RKO (cell line): Measurements from ENCODE around the gene NPR3.

ENCODE experiments used
- DNase-seq: peaks from one replicate; pipeline ENCODE4 v3.0.0-alpha.2; 2016; ENCODE audit warnings: low spot score

NPR3 gene, protein sequence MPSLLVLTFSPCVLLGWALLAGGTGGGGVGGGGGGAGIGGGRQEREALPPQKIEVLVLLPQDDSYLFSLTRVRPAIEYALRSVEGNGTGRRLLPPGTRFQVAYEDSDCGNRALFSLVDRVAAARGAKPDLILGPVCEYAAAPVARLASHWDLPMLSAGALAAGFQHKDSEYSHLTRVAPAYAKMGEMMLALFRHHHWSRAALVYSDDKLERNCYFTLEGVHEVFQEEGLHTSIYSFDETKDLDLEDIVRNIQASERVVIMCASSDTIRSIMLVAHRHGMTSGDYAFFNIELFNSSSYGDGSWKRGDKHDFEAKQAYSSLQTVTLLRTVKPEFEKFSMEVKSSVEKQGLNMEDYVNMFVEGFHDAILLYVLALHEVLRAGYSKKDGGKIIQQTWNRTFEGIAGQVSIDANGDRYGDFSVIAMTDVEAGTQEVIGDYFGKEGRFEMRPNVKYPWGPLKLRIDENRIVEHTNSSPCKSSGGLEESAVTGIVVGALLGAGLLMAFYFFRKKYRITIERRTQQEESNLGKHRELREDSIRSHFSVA

GRCh38 chr5:32710550-32711361, at the start of gene NPR3:
NPR3 (plus strand) TSS chr5:32711321; CDS start chr5:32711777, 456 bp downstream.
- DNase-seq = no peak

DNA sequence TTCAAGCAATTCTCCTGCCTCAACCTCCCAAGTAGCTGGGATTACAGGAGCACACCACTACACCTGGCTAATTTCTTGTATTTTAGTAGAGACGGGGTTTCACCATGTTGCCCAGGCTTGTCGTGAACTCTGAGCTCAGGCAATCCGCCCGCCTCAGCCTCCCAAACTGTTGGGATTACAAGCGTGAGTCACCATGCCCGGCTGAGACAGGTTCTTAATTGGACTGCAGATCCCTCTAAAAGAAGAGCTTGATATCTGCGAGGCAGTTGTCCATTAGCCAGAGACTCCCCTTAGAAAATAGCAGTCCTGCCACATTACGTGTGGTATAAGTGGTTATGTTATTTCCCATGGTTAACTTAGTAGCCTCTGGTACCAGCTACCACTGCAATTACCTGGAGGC, 46.6 kb upstream of the NPR3 start:
- no peak for DNase-seq

GRCh38 chr5:32668552-32668951, 42.6 kb upstream of the NPR3 start:
- no peak for DNase-seq

GRCh38 chr5:32673272-32673671, 37.8 kb upstream of the NPR3 start:
- DNase-seq = no peak

GRCh38 chr5:32677023-32677422, 34.1 kb upstream of the NPR3 start:
- no peak for DNase-seq

DNA sequence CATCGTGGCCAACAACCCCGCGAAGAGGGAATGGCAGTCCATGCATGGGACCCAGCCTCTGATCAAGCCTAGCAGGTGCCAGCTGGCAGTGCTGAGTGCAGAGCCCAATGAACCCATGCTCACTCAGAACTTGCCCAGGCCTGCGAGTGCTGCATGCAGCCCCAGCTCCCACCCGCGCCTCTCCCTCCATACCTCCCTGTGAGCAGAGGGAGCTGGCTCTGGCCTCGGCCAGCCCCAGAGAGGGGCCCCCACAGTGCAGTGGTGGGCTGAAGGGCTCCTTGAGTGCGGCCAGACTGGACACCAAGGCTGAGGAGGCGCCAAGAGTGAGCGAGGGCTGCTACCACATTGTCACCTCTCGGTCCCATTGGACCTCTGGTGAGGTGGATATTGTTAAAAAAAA, 32.6 kb upstream of the NPR3 start:
- DNase-seq = no peak

DNA sequence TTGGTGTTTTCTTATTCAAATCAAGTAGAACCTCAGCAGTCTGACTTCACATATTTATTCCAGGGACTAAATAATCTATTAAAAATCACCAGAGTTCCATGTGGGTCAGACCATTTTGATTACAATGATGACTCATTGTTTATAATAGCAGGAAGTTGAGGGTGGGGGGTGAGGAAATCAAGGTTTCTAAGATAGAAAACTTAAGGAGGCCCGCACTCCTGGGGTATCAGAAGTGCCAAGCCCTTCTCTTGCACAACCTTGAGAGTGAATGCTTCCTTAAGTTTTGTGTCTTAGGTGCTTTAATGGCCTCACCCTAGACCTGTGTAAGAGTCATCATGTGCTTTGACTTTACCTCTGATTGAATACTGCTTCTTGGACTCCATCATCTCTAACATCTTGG, 31.9 kb upstream of the NPR3 start:
- no peak for DNase-seq

DNA sequence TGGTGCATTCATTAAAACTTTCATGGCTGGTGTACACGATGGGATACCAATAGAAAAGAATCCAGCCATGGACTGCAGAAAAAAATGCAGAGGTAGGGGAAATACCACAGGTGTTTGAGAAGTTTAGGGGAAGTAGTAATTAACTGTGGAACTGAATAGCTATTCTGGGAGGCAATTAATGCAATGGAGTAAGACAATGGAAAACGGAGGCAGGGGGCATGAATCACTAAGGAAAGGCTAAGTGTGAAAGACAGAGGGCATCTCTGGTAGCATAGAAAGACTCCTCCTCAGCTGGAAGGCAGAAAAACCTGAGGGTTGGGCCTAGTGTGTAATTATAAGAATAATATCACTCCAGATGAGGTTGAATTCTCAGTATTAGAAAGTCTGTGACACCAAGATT, 30.9 kb upstream of the NPR3 start:
- no peak for DNase-seq

DNA sequence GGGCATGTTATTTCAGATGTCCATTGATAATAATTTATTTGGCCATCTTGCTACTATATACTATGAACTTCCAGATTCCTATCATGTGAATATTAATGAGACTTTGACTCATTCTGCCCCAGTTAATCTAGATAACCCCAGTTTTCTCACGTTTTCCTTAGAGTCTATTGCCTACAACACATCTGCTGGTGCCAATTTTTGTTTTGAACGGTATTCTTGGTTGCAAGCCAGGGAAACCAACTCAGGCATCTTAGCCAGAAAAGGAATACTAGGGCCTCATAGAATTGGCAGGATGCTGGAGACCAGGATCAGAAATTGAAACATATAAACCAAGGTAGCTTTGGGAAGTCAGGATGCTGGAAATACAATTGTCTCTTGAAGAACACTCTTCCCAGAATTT, 28.0 kb upstream of the NPR3 start:
- no peak for DNase-seq

- no peak for DNase-seq
These were observed 26.9 kb upstream of the NPR3 start for GRCh38 chr5:32684260-32684659.

- DNase-seq = no peak
These were observed 24.2 kb upstream of the NPR3 start for GRCh38 chr5:32686799-32687498.

- DNase-seq = no peak
These were observed 23.7 kb upstream of the NPR3 start for GRCh38 chr5:32687499-32687831.

- peak; percentile 30 for DNase-seq
These were observed 21.0 kb upstream of the NPR3 start for GRCh38 chr5:32690153-32690552.

DNA sequence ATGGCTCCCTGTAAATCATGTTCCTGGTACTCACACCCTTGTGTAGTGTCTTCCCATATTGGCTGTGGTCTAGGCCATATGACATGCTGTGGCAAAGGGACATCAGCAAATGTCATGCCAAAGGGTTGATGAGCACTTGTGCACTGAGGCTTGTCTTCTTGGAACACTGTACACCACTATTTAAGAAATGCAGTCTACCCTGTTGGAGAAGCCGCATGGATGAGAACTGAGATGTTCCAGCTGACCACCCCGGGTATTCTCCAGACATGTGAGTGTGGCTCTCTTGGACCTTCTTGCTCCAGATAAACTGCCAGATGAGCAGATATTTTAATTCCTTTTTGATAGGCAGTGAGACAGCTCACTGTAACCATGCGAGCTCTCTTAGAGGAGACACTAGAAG, 20.5 kb upstream of the NPR3 start:
- DNase-seq = no peak

DNA sequence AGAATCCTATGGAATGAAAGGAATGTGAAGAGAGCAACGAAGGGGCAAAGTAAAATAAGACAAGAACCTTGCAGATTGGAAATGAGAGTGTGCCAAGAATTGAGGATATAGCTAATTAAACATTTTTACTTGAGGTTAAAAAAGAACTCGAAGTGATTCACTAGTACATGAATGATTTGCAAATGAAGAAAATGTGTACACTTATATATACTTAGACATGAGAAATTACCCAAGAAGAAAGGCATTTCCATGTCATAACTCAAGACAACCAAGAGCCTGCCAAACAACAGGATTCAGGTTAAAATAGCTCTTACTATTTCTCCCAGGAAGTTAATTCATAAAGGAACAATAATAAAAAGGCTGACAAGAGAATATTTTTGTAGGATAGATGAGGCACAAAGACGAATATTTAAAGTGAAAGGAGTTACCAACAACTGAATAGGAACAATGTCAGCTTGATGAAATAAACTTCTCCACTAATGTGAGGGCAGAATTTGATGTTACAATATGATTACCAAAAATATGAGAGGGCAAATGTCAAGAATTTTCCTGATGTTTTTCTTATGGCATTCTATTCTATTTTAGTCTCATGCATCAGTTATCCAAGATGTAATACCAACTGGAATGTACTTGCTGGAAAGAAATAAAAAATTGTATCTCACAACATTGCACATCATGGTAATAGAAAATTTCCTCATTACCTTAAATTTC, 18.9 kb upstream of the NPR3 start:
- no peak for DNase-seq

GRCh38 chr5:32703957-32704356, 7.2 kb upstream of the NPR3 start:
- no peak for DNase-seq

- DNase-seq = peak; percentile 33
These were observed 3.6 kb upstream of the NPR3 start for GRCh38 chr5:32707418-32707997.

DNA sequence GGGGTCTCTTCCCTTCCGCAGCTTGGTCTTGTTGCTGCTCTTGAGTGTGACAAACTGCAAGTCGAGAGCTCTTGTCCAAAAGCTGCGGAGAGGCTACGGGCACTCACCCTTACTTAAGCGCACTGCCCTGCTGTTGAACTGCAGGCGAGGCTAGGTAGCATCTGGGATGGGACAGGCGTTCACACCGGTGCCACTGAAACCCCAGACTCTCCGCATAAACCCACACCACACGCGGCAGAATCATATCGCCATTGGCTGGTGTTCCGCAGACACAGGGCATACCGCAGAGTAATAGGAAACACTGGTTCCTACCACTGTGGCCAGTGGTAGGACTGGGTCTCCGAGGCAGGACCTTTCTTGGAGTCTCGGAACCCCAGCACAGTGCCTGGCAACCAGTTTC, 2.2 kb upstream of the NPR3 start:
- DNase-seq = no peak

GRCh38 chr5:32709750-32710549, 1.2 kb upstream of the NPR3 start:
- DNase-seq = no peak

DNA sequence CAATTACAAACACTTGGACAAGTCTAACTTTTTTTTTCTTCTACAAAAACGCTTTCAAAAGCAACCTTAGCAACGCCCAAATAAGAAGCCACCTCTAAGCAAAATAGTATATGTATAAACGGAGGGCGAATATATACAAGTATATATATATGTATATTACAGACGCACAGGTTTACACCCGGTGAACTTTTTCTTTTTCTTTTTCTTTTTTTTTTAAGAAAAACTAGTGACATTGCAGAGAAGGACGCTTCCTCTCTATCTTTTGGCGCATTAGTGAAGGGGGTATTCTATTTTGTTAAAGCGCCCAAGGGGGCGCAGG, 200 bp downstream of the NPR3 start:
- no peak for DNase-seq
